ENCODE data around the gene IGLL5.

The IGLL5 gene

GRCh38 chr22:22871536-22872278, 15.9 kb upstream of the IGLL5 start:
- TF ChIP-seq CTCF (IDR thresholded peaks at IDR 0.05; ENCODE audit: low read depth, low read length, missing control alignments) = no peak
- in situ Hi-C loops (cut with HindIII; ENCODE audit: low sequenced_read_pairs) = no loop called here
- DNase-seq (ENCODE audit: low read depth) = no peak
- H3K4me3 ChIP-seq (ENCODE audit: low read depth, low read length) = no peak overlapping the region

GRCh38 chr22:22872722-22873708, 14.6 kb upstream of the IGLL5 start:
- no peak overlapping the region for H3K4me3 ChIP-seq (ENCODE audit: low read depth, low read length)
- in situ Hi-C loops (cut with HindIII; ENCODE audit: low sequenced_read_pairs) = no loop called here
- DNase-seq (ENCODE audit: low read depth) = no peak
- no peak for TF ChIP-seq CTCF (IDR thresholded peaks at IDR 0.05; ENCODE audit: low read depth, low read length, missing control alignments)

DNA sequence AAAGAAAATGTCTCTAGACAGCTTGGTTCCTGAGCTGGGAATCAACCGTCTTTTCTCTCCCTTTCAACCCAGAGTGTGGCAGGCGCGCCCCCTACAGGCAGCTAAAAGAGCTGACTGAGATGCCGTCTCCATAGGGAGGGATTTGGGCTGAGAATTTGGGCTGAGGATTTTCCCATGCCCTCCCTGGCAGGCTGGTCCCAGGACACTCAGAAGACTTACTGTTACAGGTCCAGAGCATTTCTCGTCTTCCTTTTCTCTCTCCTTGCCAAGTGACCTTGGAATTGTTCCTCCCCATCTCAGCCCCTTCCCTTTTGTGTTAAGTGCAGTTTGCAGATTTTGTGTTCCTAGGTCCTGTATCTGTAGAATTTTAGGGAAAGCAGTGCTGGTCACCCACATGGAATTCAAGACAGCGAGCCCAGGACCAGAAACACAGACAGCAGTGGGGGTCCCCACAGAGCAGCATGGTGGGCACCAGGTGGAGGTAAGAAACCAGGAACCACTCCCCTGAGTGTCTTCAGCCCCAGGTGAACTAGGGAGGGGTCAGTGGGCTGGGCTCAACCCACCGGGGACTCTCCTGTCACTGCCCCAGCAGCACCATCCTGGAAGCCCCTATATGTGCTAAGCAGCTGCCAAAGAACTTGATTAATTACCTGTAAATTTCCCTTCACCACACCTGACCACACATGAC, 9.9 kb upstream of the IGLL5 start:
- H3K4me3 ChIP-seq (ENCODE audit: low read depth, low read length) = no peak overlapping the region
- in situ Hi-C loops (cut with HindIII; ENCODE audit: low sequenced_read_pairs) = no loop called here
- peak; percentile 66 for TF ChIP-seq CTCF (IDR thresholded peaks at IDR 0.05; ENCODE audit: low read depth, low read length, missing control alignments)
- no peak for DNase-seq (ENCODE audit: low read depth)

GRCh38 chr22:22878211-22878570, 9.4 kb upstream of the IGLL5 start:
- no peak for TF ChIP-seq CTCF (IDR thresholded peaks at IDR 0.05; ENCODE audit: low read depth, low read length, missing control alignments)
- in situ Hi-C loops (cut with HindIII; ENCODE audit: low sequenced_read_pairs) = no loop called here
- H3K4me3 ChIP-seq (ENCODE audit: low read depth, low read length) = no peak overlapping the region
- DNase-seq (ENCODE audit: low read depth) = no peak

DNA sequence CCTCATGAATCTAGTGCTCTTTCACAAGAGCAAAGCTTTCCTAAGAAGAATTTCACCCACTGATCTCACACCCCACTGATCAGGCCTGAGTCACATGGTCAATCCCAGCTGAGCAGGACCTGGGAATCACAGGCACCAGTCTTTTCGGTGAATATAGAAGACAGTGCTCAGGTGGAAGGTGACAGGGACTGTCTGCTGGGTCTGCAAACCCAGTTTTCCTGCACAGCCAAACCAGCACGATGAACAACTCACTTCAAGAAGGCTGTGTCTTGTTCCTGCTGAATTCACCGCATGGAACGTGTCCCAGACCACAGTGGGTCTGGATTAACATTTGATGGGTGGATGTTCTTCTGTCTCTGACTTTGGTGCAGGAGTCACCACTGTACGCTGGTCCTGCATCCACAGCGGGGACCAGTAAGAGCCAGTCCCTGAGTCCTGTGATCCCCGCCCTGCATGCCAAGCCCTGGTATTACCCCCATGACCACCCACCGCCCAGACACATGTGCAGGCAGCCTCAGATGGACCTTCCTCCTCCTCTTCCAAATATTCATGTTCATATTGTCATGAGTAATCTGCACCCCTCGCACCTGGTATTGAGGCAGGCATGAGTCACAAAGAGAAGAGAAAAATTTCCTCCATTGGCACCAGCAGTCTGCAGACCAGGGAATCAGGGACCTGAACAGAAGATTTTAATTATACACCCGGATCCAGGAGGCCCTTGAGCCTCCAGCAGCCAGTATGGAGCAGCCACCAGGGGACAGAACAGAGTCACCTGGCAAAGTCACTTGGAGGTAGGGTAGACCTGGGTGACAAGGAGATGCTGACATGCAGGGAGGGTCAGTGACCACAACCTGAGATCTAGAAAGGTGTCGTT, 8.6 kb upstream of the IGLL5 start:
- no peak for TF ChIP-seq CTCF (IDR thresholded peaks at IDR 0.05; ENCODE audit: low read depth, low read length, missing control alignments)
- no peak for DNase-seq (ENCODE audit: low read depth)
- in situ Hi-C loops (cut with HindIII; ENCODE audit: low sequenced_read_pairs) = no loop called here
- no peak overlapping the region for H3K4me3 ChIP-seq (ENCODE audit: low read depth, low read length)
